ENCODE data around the gene LBR. TPM values are rescaled to one million over a fixed set of nuclear protein-coding genes. Genes with fewer than 3 reads are reported as not detected.
A peak's percentile ranks its signal among the peaks of the same experiment; 100 is the strongest.

Gene LBR
- 25.3 and 35.8 TPM in 2 replicates for total RNA-seq

DNA sequence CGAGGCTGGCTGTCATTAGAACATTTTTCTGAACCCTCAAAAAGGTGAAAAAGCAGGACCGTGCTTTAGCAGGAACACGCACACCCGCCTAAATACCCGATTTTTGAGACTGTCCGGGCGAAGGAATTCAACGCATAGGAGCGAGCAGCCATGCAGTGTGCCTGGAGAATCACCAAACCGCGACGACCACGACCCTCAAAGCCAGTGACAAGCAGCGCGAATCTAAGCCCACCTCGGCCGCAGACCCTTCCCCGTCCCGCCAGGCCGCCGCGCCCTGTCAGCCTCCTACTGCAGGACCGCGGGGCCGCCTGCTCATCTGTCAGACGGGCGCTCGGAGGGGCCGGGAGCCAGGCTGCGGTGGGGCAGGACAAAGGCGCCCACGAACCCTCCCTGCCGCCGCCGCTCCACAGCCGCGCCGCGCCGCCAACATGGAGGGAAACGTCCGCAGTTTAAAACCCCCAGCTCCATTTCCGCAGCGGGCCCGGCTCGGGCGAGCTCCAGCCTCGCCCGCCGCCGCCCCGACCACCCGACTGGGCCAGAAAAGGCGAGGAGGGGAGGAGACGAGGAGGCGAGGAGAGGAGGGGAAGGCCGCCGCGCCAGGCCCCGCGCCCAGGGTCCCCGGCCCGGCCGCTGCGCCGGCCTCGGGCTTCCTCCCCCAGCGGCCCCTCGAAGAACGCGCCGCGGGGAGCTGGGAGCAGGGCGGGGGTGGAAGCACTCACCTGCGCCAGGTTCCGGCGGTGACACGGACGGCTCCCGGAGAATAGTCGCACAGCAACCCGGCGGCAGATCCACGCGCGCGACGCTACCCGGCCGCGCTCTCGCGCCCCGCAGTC is at the start of gene LBR:
Gene LBR (minus strand): TSS at position 804 of the 833 bp plus-strand sequence. CDS start 3,963 bp downstream, outside the sequence.
- TF ChIP-seq, protein P1, sequence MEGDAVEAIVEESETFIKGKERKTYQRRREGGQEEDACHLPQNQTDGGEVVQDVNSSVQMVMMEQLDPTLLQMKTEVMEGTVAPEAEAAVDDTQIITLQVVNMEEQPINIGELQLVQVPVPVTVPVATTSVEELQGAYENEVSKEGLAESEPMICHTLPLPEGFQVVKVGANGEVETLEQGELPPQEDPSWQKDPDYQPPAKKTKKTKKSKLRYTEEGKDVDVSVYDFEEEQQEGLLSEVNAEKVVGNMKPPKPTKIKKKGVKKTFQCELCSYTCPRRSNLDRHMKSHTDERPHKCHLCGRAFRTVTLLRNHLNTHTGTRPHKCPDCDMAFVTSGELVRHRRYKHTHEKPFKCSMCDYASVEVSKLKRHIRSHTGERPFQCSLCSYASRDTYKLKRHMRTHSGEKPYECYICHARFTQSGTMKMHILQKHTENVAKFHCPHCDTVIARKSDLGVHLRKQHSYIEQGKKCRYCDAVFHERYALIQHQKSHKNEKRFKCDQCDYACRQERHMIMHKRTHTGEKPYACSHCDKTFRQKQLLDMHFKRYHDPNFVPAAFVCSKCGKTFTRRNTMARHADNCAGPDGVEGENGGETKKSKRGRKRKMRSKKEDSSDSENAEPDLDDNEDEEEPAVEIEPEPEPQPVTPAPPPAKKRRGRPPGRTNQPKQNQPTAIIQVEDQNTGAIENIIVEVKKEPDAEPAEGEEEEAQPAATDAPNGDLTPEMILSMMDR (IDR thresholded peaks at IDR 0.05; ENCODE audit: insufficient read depth, low read length, severe bottlenecking) = no peak
- no peak for FAIRE-seq
- Histone ChIP-seq H3K27me3 (ENCODE audit: control insufficient read depth, insufficient read depth, low read length) (no peaks in the 10 kb centered on the region), H3K36me3 (ENCODE audit: control insufficient read depth, insufficient read depth, low read length) (no peaks in the 10 kb centered on the region), H3K4me3 (ENCODE audit: low read depth, low read length) (peak within 1 kb of the TSS; percentile 90)
- DNase-seq (ENCODE audit: low read depth) = peak; percentile 43

DNA sequence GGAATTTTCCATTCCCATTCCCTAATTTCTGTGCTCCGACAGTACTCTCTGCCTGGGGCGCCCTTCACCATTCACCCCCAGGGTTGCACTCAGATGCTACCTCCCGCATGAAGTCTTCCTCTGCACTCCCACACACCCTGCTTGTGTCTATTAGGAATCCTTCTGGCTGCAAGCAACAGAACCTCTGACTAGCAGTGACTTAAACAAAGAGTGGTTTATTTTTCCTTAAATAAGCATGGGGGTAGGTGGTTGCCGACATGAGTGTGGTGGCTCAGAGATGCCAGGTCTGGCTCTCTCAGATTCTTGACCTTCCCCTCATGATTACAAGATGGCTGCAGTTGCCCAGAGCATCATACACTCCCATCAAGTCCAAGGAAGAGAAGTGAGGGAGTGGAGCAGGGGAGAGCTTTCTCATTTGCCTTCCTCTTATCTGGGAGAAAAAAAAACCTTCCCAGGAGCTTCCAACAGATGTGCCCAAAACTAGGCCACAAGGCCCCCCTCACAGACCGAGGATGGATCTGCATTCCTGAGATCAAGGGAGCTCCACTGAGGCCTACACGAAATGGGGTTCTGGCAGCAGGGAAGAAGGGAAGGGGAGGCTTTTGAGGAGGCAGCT is 49.6 kb upstream of the LBR start:
- peaks cover 2% of the 10 kb centered on the region for H3K27me3 ChIP-seq (ENCODE audit: control insufficient read depth, insufficient read depth, low read length)
- DNase-seq (ENCODE audit: low read depth) (no peak), FAIRE-seq (no peak)
- H3K36me3 ChIP-seq (ENCODE audit: control insufficient read depth, insufficient read depth, low read length) = no peaks in the 10 kb centered on the region
- TF ChIP-seq, protein P1 (IDR thresholded peaks at IDR 0.05; ENCODE audit: insufficient read depth, low read length, severe bottlenecking) = no peak
- no peak overlapping the region for H3K4me3 ChIP-seq (ENCODE audit: low read depth, low read length)

DNA sequence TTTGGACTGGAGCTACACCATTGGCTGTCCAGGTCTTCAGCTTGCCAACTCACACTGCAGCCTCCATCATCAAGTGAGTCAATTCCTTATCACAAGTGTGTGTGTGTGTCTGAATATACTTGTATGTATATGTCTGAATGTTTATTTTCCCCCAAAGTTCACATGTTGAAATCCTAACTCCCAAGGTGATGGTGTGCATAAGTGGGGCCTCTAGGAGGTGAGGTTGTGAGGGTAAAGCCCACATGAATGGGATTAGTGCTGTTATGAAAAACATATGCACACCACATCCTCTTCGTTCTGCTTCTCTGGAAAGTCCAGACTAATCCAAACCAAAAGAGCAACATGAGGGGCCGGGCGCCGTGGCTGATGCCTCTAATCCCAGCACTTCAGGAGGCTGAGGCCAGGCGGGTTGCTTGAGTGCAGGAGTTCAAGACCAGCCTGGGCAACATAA is 48.7 kb upstream of the LBR start:
- TF ChIP-seq, protein P1 (IDR thresholded peaks at IDR 0.05; ENCODE audit: insufficient read depth, low read length, severe bottlenecking) = no peak
- DNase-seq (ENCODE audit: low read depth) = no peak

GRCh38 chr1:225476100-225476511 is 48.3 kb upstream of the LBR start:
- FAIRE-seq (no peak), DNase-seq (ENCODE audit: low read depth) (no peak)
- Histone ChIP-seq H3K36me3 (ENCODE audit: control insufficient read depth, insufficient read depth, low read length) (no peaks in the 10 kb centered on the region), H3K27me3 (ENCODE audit: control insufficient read depth, insufficient read depth, low read length) (no peaks in the 10 kb centered on the region), H3K4me3 (ENCODE audit: low read depth, low read length) (no peak overlapping the region)
- TF ChIP-seq, protein P1 (IDR thresholded peaks at IDR 0.05; ENCODE audit: insufficient read depth, low read length, severe bottlenecking) = no peak

More for the DNA sequence above, 48.7 kb upstream of the LBR start:
- H3K27me3 ChIP-seq (ENCODE audit: control insufficient read depth, insufficient read depth, low read length) = no peaks in the 10 kb centered on the region
- H3K36me3 ChIP-seq (ENCODE audit: control insufficient read depth, insufficient read depth, low read length) = no peaks in the 10 kb centered on the region
- FAIRE-seq = no peak
- H3K4me3 ChIP-seq (ENCODE audit: low read depth, low read length) = no peak overlapping the region

- no peaks in the 10 kb centered on the region for H3K36me3 ChIP-seq (ENCODE audit: control insufficient read depth, insufficient read depth, low read length)
- DNase-seq (ENCODE audit: low read depth) = peak; percentile 26
- H3K27me3 ChIP-seq (ENCODE audit: control insufficient read depth, insufficient read depth, low read length) = no peaks in the 10 kb centered on the region
- TF ChIP-seq, protein P1 (IDR thresholded peaks at IDR 0.05; ENCODE audit: insufficient read depth, low read length, severe bottlenecking) = peak; percentile 100
- no peak for FAIRE-seq
- no peak overlapping the region for H3K4me3 ChIP-seq (ENCODE audit: low read depth, low read length)
Measured at GRCh38 chr1:225474986-225475820, 47.4 kb upstream of the LBR start.

All from bronchial epithelial cell (primary cell).